Stomach smooth muscle (tissue), 2 donors: ENCODE data around the gene PRUNE2.

Source experiments
- H3K27ac ChIP-seq: one replicate; pipeline ENCODE4 v1.7.0; 2013; ENCODE audit warnings: mild to moderate bottlenecking, low read length, inconsistent platforms
- H3K27me3 ChIP-seq, 2 donors: one replicate each; pipeline ENCODE4 v1.7.0; 2013; ENCODE audit warnings: low read length in 2 of 2; ENCODE audit not compliant: insufficient read depth in 2 of 2, control insufficient read depth in 1 of 2
- H3K36me3 ChIP-seq, 2 donors: one replicate each; pipeline ENCODE4 v1.7.0; 2013; ENCODE audit warnings: low read length in 2 of 2; ENCODE audit not compliant: control insufficient read depth in 2 of 2, insufficient read depth in 2 of 2
- H3K4me1 ChIP-seq: one replicate; pipeline ENCODE4 v1.7.0; 2013; ENCODE audit warnings: low read length; ENCODE audit not compliant: control insufficient read depth, insufficient read depth
- H3K4me3 ChIP-seq, 2 donors: one replicate each; pipeline ENCODE4 v1.7.0; 2013; ENCODE audit warnings: low read length in 2 of 2
- H3K9ac ChIP-seq, 2 donors: one replicate each; pipeline ENCODE4 v1.7.0; 2013; ENCODE audit warnings: low read length in 2 of 2, mild to moderate bottlenecking in 1 of 2
- H3K9me3 ChIP-seq, 2 donors: one replicate each; pipeline ENCODE4 v1.7.0; 2013; ENCODE audit warnings: low read length in 2 of 2; ENCODE audit not compliant: control insufficient read depth in 2 of 2
- donor health status: healthy.
- donor health status: Pancreatic carcinoma.

The PRUNE2 gene

DNA sequence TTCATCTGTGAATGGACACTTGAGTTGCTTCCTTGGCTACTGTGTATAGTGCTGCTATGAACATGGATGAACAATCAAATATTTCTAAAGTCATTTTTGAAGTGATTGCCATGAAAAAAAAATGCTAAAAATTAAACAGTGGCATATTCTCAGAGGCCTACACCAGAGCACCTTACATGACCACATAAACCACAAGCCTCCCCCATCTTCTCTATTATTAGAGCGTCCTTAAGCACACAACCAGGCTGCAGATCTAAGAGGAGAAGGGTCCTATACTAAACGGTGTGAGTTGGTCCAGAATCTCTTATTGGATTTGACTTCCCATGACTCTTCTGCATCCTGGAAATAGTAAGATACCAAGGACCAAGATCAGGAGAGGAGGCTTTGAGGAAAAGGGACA lies 107.4 kb downstream of the PRUNE2 start:
- Histone ChIP-seq H3K27me3 (no peaks in the 10 kb centered on the region), H3K9ac (no peak overlapping the region), H3K4me1 (no peaks in the 10 kb centered on the region), H3K4me3 (no peak overlapping the region), H3K36me3 (peaks cover 5 to 7% of the 10 kb centered on the region in 2 donors), H3K9me3 (no peaks in the 10 kb centered on the region), H3K27ac (no peak overlapping the region)

GRCh38 chr9:76796296-76796695 lies 109.6 kb downstream of the PRUNE2 start:
- Histone ChIP-seq H3K4me1 (no peaks in the 10 kb centered on the region), H3K4me3 (no peak overlapping the region), H3K27ac (no peak overlapping the region), H3K9ac (no peak overlapping the region), H3K36me3 (peaks cover 3 to 5% of the 10 kb centered on the region in 2 donors), H3K27me3 (no peaks in the 10 kb centered on the region), H3K9me3 (no peaks in the 10 kb centered on the region)

GRCh38 chr9:76793784-76794431 lies 112.0 kb downstream of the PRUNE2 start:
- Histone ChIP-seq H3K9ac (no peak overlapping the region), H3K27ac (no peak overlapping the region), H3K4me1 (no peaks in the 10 kb centered on the region), H3K9me3 (no peaks in the 10 kb centered on the region), H3K4me3 (no peak overlapping the region), H3K36me3 (peaks cover 5 to 6% of the 10 kb centered on the region in 2 donors), H3K27me3 (no peaks in the 10 kb centered on the region)

DNA sequence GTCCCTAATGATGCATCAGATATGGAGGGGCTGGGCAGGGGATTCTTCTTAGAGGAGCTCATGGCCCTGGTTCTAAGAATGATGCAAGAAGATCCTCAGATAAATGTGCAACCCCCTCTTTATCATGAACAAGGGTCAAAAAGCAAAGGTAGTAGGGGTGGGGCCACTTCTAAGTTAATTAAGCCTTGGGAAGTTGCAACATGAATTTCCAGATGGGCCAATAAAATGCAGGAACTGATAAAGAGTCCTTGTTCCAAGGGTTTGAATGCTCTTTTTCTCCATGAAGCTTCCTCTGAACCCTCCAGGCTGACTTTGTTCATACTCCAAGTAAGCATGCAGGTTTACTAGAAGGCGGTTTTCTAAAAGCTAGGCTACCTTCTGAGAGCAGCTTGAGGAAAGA lies 116.1 kb downstream of the PRUNE2 start:
- peaks cover 4 to 9% of the 10 kb centered on the region in 2 donors for H3K36me3 ChIP-seq
- H3K27me3 ChIP-seq: no peaks in the 10 kb centered on the region
- H3K4me3 ChIP-seq: no peak overlapping the region
- H3K4me1 ChIP-seq: no peaks in the 10 kb centered on the region
- no peak overlapping the region for H3K9ac ChIP-seq
- H3K9me3 ChIP-seq: no peaks in the 10 kb centered on the region
- no peak overlapping the region for H3K27ac ChIP-seq

DNA sequence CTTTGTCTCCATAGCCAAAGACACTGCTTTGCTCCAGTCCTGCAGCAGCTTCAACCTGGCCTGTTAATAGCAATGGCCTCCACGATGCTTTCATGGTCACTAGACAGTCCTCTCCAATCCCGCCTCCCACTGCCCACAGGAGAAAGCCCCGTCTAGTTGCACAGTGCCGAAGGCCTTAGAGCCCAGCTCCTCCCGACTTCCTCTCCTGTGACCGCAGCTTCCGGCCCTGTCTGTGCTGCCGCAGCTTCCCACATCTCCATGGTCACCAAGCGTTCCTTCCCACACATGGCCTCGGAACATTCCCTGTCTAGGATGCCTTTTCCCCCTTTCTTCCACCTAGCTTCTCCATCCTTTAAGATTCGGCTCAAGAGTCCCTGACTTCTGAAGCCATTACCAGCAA lies 118.2 kb downstream of the PRUNE2 start:
- Histone ChIP-seq H3K9me3 (no peaks in the 10 kb centered on the region), H3K27me3 (no peaks in the 10 kb centered on the region), H3K27ac (no peak overlapping the region), H3K4me3 (no peak overlapping the region), H3K9ac (no peak overlapping the region), H3K36me3 (peaks cover 11 to 14% of the 10 kb centered on the region in 2 donors), H3K4me1 (no peaks in the 10 kb centered on the region)

DNA sequence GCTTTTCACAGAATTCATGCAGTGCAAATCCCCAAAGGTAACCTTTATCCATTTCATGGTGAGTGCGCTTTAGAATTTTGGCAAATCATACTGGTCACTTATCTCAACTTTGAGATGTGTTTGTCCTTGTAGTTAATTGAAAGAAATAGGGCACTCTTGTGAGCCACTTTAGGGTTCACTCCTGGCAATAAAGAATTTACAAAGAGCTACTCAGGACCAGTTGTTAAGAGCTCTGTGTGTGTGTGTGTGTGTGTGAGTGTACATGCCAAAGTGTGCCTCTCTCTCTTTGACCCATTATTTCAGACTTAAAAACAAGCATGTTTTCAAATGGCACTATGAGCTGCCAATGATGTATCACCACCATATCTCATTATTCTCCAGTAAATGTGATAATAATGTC lies 120.4 kb downstream of the PRUNE2 start:
- Histone ChIP-seq H3K4me3 (no peak overlapping the region), H3K4me1 (no peaks in the 10 kb centered on the region), H3K36me3 (peaks cover 13 to 14% of the 10 kb centered on the region in 2 donors), H3K9me3 (no peaks in the 10 kb centered on the region), H3K9ac (no peak overlapping the region), H3K27ac (no peak overlapping the region), H3K27me3 (no peaks in the 10 kb centered on the region)

DNA sequence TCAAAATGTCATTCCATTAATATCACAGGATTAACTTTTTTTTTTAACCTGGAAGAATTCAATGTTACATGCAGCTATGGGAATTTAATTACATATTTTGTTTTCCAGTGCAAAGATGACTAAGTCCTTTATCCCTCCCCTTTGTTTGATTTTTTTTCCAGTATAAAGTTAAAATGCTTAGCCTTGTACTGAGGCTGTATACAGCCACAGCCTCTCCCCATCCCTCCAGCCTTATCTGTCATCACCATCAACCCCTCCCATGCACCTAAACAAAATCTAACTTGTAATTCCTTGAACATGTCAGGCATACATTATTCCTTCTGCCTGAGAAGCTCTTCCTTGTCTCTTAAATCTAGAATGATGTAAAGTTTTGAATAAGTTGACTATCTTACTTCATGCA lies 121.0 kb downstream of the PRUNE2 start:
- Histone ChIP-seq H3K27ac (no peak overlapping the region), H3K9me3 (no peaks in the 10 kb centered on the region), H3K4me1 (no peaks in the 10 kb centered on the region), H3K9ac (no peak overlapping the region), H3K27me3 (no peaks in the 10 kb centered on the region), H3K36me3 (peaks cover 12 to 14% of the 10 kb centered on the region in 2 donors), H3K4me3 (no peak overlapping the region)

DNA sequence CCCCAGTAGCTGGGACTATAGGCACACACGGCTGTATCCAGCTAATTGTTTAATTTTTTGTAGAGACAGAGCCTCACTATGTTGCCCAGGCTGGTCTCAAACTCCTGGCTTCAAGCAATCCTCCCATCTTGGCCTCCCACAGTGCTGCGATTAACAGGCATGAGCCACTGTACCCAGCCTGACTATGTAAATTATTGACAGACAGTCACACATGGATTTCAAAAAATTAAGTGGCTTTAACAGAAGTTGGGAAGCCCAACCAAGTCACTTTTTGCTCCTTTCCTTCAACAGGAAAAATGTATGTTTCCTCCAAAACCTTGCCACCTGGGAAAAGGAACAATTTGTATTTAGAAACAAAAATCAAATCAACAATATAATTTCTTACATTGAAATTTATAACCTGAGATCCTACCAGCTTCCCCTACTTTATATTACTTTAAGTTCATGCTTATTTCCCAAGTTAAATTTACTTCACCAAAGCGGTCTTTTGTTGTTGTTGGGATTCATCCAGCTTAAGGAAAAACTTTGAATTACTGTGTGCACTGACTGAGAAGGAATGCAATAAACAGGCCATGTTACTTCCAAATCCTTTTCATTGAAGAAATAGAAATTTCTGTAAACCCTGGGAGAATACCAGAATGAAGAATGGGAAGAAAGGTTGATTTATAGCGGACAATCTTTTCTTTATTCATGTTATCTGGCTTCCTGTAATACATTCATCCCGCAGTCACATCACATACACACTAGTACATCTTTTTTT lies 133.0 kb downstream of the PRUNE2 start:
- H3K9me3 ChIP-seq: no peaks in the 10 kb centered on the region
- no peak overlapping the region for H3K27ac ChIP-seq
- H3K4me3 ChIP-seq: no peak overlapping the region
- no peak overlapping the region for H3K9ac ChIP-seq
- H3K27me3 ChIP-seq: no peaks in the 10 kb centered on the region
- H3K36me3 ChIP-seq: no peaks in the 10 kb centered on the region
- H3K4me1 ChIP-seq: peaks cover 3% of the 10 kb centered on the region

- H3K4me1 ChIP-seq: peaks cover 3% of the 10 kb centered on the region
- no peaks in the 10 kb centered on the region for H3K9me3 ChIP-seq
- H3K36me3 ChIP-seq: peaks cover 7 to 12% of the 10 kb centered on the region in 2 donors
- H3K9ac ChIP-seq: no peak overlapping the region
- H3K4me3 ChIP-seq: no peak overlapping the region
- no peaks in the 10 kb centered on the region for H3K27me3 ChIP-seq
- no peak overlapping the region for H3K27ac ChIP-seq
Observed at GRCh38 chr9:76766126-76766525, 139.8 kb downstream of the PRUNE2 start.

DNA sequence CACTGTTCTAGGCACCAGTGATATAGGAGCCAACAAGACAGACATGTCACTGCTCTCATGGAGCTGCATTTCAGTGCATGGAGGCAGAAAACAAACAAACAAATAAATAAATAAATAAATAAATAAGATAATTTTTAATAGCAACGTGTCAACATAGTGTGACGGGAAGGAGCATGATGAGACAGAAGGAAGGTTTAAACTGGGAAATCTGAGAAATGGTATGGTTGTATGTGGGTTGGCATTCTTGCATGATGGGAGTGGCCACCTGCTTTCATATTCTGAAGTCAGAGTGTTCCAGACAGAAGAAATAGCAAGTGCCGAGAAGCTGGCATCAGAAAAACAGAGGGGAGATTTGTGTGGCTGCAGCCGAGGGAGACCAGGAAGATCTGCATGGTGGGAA lies 141.8 kb downstream of the PRUNE2 start, which contains the start of gene PCA3:
PCA3 (plus strand) TSS at position 301 of the 400 bp plus-strand sequence.
- Histone ChIP-seq H3K36me3 (peaks cover 13% of the 10 kb centered on the region in 2 donors), H3K4me3 (no peak within 1 kb of the TSS)

DNA sequence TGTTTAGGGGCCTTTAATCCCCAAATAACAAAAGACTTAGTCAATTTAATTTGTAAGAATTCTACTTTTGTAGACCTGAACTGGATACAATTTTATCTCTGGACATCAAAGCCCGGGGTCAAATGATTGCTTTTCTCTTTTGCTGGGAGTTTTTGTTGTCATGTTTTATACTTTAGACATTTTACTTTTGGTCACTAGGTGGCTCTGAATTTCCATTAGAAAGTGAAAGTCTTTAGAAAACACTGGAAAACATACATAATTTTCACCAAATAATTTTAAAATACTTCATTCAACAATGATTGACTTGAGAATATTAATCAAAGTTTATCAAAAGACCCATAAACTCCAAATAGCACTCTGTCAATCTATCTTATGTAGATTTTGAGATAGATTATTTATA lies 144.5 kb downstream of the PRUNE2 start:
- H3K9me3 ChIP-seq: no peaks in the 10 kb centered on the region
- H3K27me3 ChIP-seq: no peaks in the 10 kb centered on the region
- peaks cover 15 to 16% of the 10 kb centered on the region in 2 donors for H3K36me3 ChIP-seq
- no peak overlapping the region for H3K4me3 ChIP-seq
- no peak overlapping the region for H3K9ac ChIP-seq
- no peak overlapping the region for H3K27ac ChIP-seq
- H3K4me1 ChIP-seq: peaks cover 3% of the 10 kb centered on the region

More for the DNA sequence above, 141.8 kb downstream of the PRUNE2 start, which contains the start of gene PCA3:
- Histone ChIP-seq H3K9ac (no peak within 1 kb of the TSS), H3K4me1 (peaks cover 3% of the 10 kb centered on the region), H3K9me3 (no peaks in the 10 kb centered on the region), H3K27ac (no peak within 1 kb of the TSS), H3K27me3 (no peaks in the 10 kb centered on the region)
